ENCODE results near the gene GRIN2A.
A peak's percentile ranks its signal among the peaks of the same experiment; 100 is the strongest.

GRIN2A gene

GRCh38 chr16:10188236-10188635, 6.0 kb upstream of the GRIN2A start:
- no peak overlapping the region for H3K4me3 ChIP-seq (ENCODE audit: low read depth, low read length)
- TF ChIP-seq, protein P1, sequence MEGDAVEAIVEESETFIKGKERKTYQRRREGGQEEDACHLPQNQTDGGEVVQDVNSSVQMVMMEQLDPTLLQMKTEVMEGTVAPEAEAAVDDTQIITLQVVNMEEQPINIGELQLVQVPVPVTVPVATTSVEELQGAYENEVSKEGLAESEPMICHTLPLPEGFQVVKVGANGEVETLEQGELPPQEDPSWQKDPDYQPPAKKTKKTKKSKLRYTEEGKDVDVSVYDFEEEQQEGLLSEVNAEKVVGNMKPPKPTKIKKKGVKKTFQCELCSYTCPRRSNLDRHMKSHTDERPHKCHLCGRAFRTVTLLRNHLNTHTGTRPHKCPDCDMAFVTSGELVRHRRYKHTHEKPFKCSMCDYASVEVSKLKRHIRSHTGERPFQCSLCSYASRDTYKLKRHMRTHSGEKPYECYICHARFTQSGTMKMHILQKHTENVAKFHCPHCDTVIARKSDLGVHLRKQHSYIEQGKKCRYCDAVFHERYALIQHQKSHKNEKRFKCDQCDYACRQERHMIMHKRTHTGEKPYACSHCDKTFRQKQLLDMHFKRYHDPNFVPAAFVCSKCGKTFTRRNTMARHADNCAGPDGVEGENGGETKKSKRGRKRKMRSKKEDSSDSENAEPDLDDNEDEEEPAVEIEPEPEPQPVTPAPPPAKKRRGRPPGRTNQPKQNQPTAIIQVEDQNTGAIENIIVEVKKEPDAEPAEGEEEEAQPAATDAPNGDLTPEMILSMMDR (IDR thresholded peaks at IDR 0.05; ENCODE audit: borderline replicate concordance, insufficient read depth, low read depth, low read length): no peak

DNA sequence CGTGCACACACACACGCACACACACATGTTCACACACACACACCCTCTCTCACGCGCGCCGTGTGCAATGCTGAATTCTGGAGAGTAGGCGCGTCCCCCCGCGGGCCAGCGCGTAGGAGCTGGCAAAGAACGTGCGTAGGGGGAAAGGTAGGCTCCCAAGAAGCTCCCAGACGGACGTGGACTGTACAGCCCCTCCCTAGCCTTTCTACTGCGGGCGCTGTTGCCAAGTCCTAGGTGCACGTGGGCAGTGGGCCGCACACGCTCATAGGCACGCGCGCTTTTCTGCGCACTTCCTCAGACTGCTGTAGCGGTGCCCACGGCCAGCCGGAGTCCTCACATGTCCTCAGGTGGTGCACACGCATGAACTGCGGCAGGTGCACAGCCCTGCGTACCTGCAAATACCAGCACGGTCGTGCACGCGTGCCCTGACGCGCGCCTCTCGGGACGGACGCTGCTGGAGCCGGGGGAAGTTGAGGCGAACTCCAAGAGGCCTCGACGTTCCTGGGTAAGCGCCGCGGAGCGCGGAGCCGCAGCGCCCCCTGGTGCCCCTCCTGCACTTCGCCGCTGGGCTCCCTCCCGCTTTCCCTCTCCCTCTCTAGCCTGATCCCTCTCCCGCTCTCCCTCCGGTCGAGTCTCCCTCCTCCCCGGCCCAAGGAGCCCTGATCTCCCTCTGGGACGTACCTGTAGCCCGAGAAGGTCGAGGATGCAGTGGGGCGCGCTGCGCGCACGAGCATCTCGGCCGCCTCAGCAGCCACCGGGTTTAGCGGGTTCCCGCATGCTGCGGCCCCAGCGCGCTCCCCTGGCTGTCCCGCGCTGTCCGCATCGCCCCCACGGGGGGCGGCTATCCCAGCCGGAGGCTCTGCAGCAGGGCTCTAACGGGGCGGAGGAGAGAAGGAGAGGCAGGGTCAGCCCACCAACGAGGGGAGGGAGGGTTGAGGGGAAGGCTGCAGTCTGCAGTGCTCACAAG, 749 bp downstream of the GRIN2A start:
- TF ChIP-seq, protein P1 (IDR thresholded peaks at IDR 0.05; ENCODE audit: borderline replicate concordance, insufficient read depth, low read depth, low read length): peak; percentile 98
- no peak overlapping the region for H3K4me3 ChIP-seq (ENCODE audit: low read depth, low read length)

- TF ChIP-seq, protein P1 (IDR thresholded peaks at IDR 0.05; ENCODE audit: borderline replicate concordance, insufficient read depth, low read depth, low read length): peak; percentile 57
- no peak overlapping the region for H3K4me3 ChIP-seq (ENCODE audit: low read depth, low read length)
Measured at GRCh38 chr16:10180771-10181163, 1.5 kb downstream of the GRIN2A start.

DNA sequence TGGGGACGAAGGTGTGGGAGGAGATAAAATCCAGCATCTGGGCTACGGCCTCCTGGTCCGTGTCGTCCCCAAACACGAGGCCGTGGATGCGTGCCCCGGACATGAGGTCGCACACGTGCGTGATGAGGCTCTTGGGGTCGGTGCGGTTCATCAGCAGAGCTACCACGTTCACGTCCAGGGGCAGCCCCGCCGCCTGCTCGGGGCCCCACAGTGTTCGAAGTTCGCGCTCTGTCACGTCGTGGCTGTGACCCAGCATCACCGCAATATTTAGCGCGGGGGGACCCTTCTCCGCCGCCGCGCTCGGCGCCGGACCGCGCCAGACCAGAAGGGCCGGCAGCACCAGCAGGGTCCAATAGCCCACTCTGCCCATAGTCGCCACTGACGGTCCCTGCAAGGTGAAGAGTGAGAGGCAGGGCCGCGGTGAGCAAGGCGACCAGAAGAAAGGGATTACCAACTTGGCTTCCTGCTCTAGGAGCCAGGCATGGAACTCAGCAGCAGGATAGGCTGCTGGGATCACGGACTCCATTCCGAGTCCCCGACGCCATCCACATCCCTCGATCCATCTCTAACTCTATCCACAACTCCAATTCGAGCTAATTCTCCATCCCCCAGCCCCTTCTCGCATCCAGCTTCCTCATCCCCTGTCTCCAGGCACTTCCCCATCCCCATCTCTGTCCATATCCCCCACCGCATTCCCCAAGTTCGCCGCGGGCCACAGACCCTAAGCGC, 2.0 kb downstream of the GRIN2A start:
- H3K4me3 ChIP-seq (ENCODE audit: low read depth, low read length): no peak overlapping the region
- TF ChIP-seq, protein P1 (IDR thresholded peaks at IDR 0.05; ENCODE audit: borderline replicate concordance, insufficient read depth, low read depth, low read length): no peak

DNA sequence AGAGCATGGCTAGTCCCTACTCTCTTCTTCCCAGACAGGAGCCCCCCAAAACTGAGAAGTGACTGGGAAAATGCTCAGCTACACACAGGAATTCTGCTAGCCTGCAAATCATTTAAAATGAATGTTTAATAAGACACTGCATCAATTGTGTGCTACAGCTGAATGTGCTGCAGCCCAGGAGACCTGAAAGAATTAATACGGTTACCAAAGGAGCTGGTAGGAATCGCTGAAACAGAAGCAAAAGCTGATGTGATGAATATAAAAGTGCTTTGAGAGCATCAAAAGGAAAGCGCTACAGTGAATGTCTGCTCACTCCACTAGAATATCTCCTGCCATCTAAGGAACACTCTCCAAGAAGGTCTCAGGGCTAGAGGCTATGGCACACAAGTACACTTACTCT, 3.7 kb downstream of the GRIN2A start:
- TF ChIP-seq, protein P1 (IDR thresholded peaks at IDR 0.05; ENCODE audit: borderline replicate concordance, insufficient read depth, low read depth, low read length): no peak
- H3K4me3 ChIP-seq (ENCODE audit: low read depth, low read length): no peak overlapping the region

DNA sequence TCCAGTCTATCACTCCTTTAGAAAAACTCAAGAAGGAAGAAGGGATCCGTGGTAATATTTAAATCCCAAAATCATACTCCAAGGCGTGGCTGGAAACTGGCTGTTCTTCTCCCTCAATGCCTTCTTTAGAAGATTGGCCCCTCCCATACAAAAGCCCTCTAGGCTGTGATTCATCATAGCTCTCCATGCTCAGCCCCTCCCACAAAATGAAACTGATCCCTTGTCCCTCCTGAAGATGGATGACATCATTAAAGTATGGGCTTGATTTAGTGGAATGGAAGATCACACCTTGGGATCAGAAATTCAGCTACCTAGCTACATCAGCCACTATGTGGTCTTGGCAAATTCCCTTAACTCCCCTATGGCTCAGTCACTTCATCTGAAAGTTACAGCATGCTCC, 4.1 kb downstream of the GRIN2A start:
- TF ChIP-seq, protein P1 (IDR thresholded peaks at IDR 0.05; ENCODE audit: borderline replicate concordance, insufficient read depth, low read depth, low read length): no peak
- no peak overlapping the region for H3K4me3 ChIP-seq (ENCODE audit: low read depth, low read length)
